ENCODE measurements around the gene ZDHHC11B.
"Not testable (repeated sequence)": the region's sequence is repeated elsewhere in the genome, so short reads cannot be mapped to it uniquely, and the experiment has no call there.

- TF ChIP-seq EZH2 (IDR thresholded peaks at IDR 0.05; ENCODE audit: low read length, missing control alignments); CTCF (conservative IDR thresholded peaks at IDR 0.05 in 1 of 2, IDR thresholded peaks at IDR 0.05 in 1 of 2; ENCODE audit: low read depth in 1 of 2, low read length in 2 of 2): not testable (repeated sequence)
Measured at GRCh38 chr5:734145-734544, 50.4 kb downstream of the ZDHHC11B start.
